Body of pancreas (tissue), 4 donors: ENCODE data around the gene RGL3. TPM values are rescaled to one million over a fixed set of nuclear protein-coding genes. Genes with fewer than 3 reads are reported as not detected.
A peak's percentile ranks its signal among the peaks of the same experiment; 100 is the strongest.
"Not testable (repeated sequence)": the region's sequence is repeated elsewhere in the genome, so short reads cannot be mapped to it uniquely, and the experiment has no call there.

Experiments
- ATAC-seq: fragments of 150-250 bp; one replicate; pipeline ENCODE4 v1.9.1; 2016
- DNase-seq, 4 donors: peaks; one replicate each; pipeline ENCODE4 v3.0.0-alpha.2; 2019
- H3K27ac ChIP-seq, 4 donors: fragments of 200-600 bp; sonication (generic); 1 replicate in 3 of 4; 2 replicates in 1 of 4; pipeline versions ENCODE4 v1.5.1 to v1.6.1; 2016 to 2019; ENCODE audit warnings: mild to moderate bottlenecking in 1 of 4, mixed read lengths in 1 of 4, moderate library complexity in 1 of 4
- H3K27me3 ChIP-seq, 2 donors: fragments of 200-600 bp; sonication (generic); one replicate each; pipeline ENCODE4 v1.6.0; 2016; ENCODE audit warnings: mild to moderate bottlenecking in 1 of 2
- H3K36me3 ChIP-seq, 2 donors: fragments of 200-600 bp; sonication (generic); replicated peaks in 1 of 2; 2 replicates each; pipeline ENCODE4 v1.5.1; 2016; ENCODE audit warnings: low read depth in 2 of 2; ENCODE audit not compliant: insufficient read depth in 1 of 2
- H3K4me1 ChIP-seq: fragments of 200-600 bp; sonication (generic); one replicate; pipeline ENCODE4 v1.6.0; 2016
- H3K4me3 ChIP-seq, 2 donors: fragments of 200-600 bp; sonication (generic); 1 replicate in 1 of 2; 2 replicates in 1 of 2; pipeline ENCODE4 v1.5.1; 2016 to 2019
- H3K9me3 ChIP-seq, 3 donors: fragments of 200-600 bp; sonication (generic); 1 replicate in 2 of 3; 2 replicates in 1 of 3; pipeline ENCODE4 v1.5.1; 2016
- CTCF ChIP-seq, 7 experiments: fragments of 450-650 bp in 4 of 7; fragments of 200-600 bp in 3 of 7; sonication (generic) in 3 of 7; IDR thresholded peaks; one replicate each; pipeline ENCODE4 v1.5.1; 2016 to 2019; ENCODE audit warnings: antibody characterized with exemption in 7 of 7
- POLR2A ChIP-seq, 3 donors: fragments of 450-650 bp; IDR thresholded peaks; one replicate each; pipeline ENCODE4 v1.6.1; 2016; ENCODE audit warnings: antibody characterized with exemption in 3 of 3, mild to moderate bottlenecking in 2 of 3
- WGBS, 2 donors: methylation state at CpG; one replicate each; pipeline ENCODE4 v1.1.5; 2017; 5-methylcytosine and 5-hydroxymethylcytosine counted together
- intact Hi-C: fragments of 100-400 bp; cut with DNase I; formaldehyde crosslinking; loops from one replicate; pipeline ENCODE4 v1.15.1; 2023
- total RNA-seq, 2 donors: library from RNA; depleted of rRNA; stranded (reverse); fragments of >200 nt; gene quantifications; one replicate each; pipeline ENCODE4 v1.1.0, GENCODE V29; 2016

The RGL3 gene
- total RNA-seq, 2 donors from 2014 or later: 35.0 to 56.0 TPM

- TF ChIP-seq CTCF (IDR thresholded peaks at IDR 0.05) (no peak), POLR2A (IDR thresholded peaks at IDR 0.05) (no peak)
- peaks cover 65% of the 10 kb centered on the region for H3K4me1 ChIP-seq
These were observed 39.2 kb downstream of the RGL3 start for GRCh38 chr19:11379857-11380350.

GRCh38 chr19:11379269-11379845, 39.8 kb downstream of the RGL3 start:
- intact Hi-C loops, H3K27me3 ChIP-seq: not testable (repeated sequence)

More at GRCh38 chr19:11379857-11380350, 39.2 kb downstream of the RGL3 start:
- no peak overlapping the region for H3K4me3 ChIP-seq
- WGBS, 2 donors: 77 to 93% methylated on average over 3 to 7 of the region's 7 CpGs
- H3K27me3 ChIP-seq: no peaks in the 10 kb centered on the region
- no peaks in the 10 kb centered on the region for H3K9me3 ChIP-seq
- no peak for DNase-seq
- ATAC-seq: no peak
- H3K36me3 ChIP-seq: no peaks in the 10 kb centered on the region
- intact Hi-C loops: no loop called here
- peak overlapping the region in 3 of 4 donors; percentile 65 to 87 (median 82) for H3K27ac ChIP-seq

GRCh38 chr19:11378319-11379189, 40.6 kb downstream of the RGL3 start:
- DNase-seq: peak; percentile 42 to 61 (median 54)
- no peaks in the 10 kb centered on the region for H3K36me3 ChIP-seq
- TF ChIP-seq CTCF (IDR thresholded peaks at IDR 0.05) (peak in 6 of 7 experiments; percentile 30 to 48 (median 38)), POLR2A (IDR thresholded peaks at IDR 0.05) (no peak)
- intact Hi-C loops: no loop called here
- H3K4me3 ChIP-seq: no peak overlapping the region
- 39 to 44% methylated on average over 2 to 8 of the region's 8 CpGs for WGBS, 2 donors
- no peaks in the 10 kb centered on the region for H3K27me3 ChIP-seq
- H3K27ac ChIP-seq: peak overlapping the region in 2 of 4 donors; percentile 25
- no peaks in the 10 kb centered on the region for H3K9me3 ChIP-seq
- no peak for ATAC-seq
- H3K4me1 ChIP-seq: peaks cover 63% of the 10 kb centered on the region

More at GRCh38 chr19:11379269-11379845, 39.8 kb downstream of the RGL3 start:
- not testable (repeated sequence) for ATAC-seq, H3K36me3 ChIP-seq, DNase-seq, H3K4me3 ChIP-seq, H3K27ac ChIP-seq, H3K9me3 ChIP-seq
- H3K4me1 ChIP-seq: peaks cover 64% of the 10 kb centered on the region
- 93% methylated on average over 14 of the region's 14 CpGs for WGBS, 2 donors

- 93 to 97% methylated on average over 3 of the region's 3 CpGs for WGBS, 2 donors
- H3K4me3 ChIP-seq: no peak overlapping the region
These were observed 41.4 kb downstream of the RGL3 start for GRCh38 chr19:11377756-11378155.

More at GRCh38 chr19:11377756-11378155, 41.4 kb downstream of the RGL3 start:
- intact Hi-C loops: no loop called here
- Histone ChIP-seq H3K27me3 (no peaks in the 10 kb centered on the region), H3K9me3 (no peaks in the 10 kb centered on the region), H3K27ac (no peak overlapping the region), H3K4me1 (peaks cover 55% of the 10 kb centered on the region), H3K36me3 (no peaks in the 10 kb centered on the region)
- no peak for TF ChIP-seq POLR2A (IDR thresholded peaks at IDR 0.05)
- no peak for TF ChIP-seq CTCF (IDR thresholded peaks at IDR 0.05)
- DNase-seq (no peak), ATAC-seq (no peak)
